H9 (cell line): ENCODE data around the gene ASTN2. TPM values are rescaled to one million over a fixed set of nuclear protein-coding genes. Genes with fewer than 3 reads are reported as not detected.

Experiments used
- DNase-seq: peaks from one replicate; pipeline ENCODE4 v3.0.0-alpha.2; 2017
- H2AFZ ChIP-seq: one replicate; pipeline ENCODE4 v1.6.1; 2013; ENCODE audit warnings: mild to moderate bottlenecking, low read length, control low read depth, moderate library complexity
- H2AK5ac ChIP-seq: 2 replicates; pipeline ENCODE4 v1.6.1; 2013; ENCODE audit warnings: low read length, control low read depth, mixed read lengths; ENCODE audit not compliant: insufficient read length
- H2BK120ac ChIP-seq: one replicate; pipeline ENCODE4 v1.6.1; 2013; ENCODE audit warnings: low read depth, mild to moderate bottlenecking, low read length, control low read depth, inconsistent platforms; ENCODE audit not compliant: poor library complexity, severe bottlenecking
- H2BK12ac ChIP-seq: 2 replicates; pipeline ENCODE4 v1.6.1; 2013; ENCODE audit warnings: low read length, control low read depth, mixed read lengths, low read depth; ENCODE audit not compliant: insufficient read length
- H2BK15ac ChIP-seq: 2 replicates; pipeline ENCODE4 v1.6.1; 2013; ENCODE audit warnings: low read depth, low read length, control low read depth
- H2BK20ac ChIP-seq: one replicate; pipeline ENCODE4 v1.6.1; 2013; ENCODE audit warnings: low read depth, mild to moderate bottlenecking, low read length, control low read depth, inconsistent platforms; ENCODE audit not compliant: poor library complexity, severe bottlenecking
- H2BK5ac ChIP-seq: 2 replicates; pipeline ENCODE4 v1.6.1; 2013; ENCODE audit warnings: low read length, control low read depth, mixed read lengths; ENCODE audit not compliant: insufficient read length
- H3K14ac ChIP-seq: 2 replicates; pipeline ENCODE4 v1.6.1; 2013; ENCODE audit warnings: low read length, control low read depth; ENCODE audit not compliant: insufficient read depth
- H3K18ac ChIP-seq: 2 replicates; pipeline ENCODE4 v1.6.1; 2013; ENCODE audit warnings: low read depth, mild to moderate bottlenecking, mixed read lengths, low read length, control low read depth; ENCODE audit not compliant: insufficient read length
- H3K23ac ChIP-seq: 2 replicates; pipeline ENCODE4 v1.6.1; 2013; ENCODE audit warnings: low read length, control low read depth, mixed read lengths, low read depth; ENCODE audit not compliant: insufficient read length
- H3K23me2 ChIP-seq: 2 replicates; pipeline ENCODE4 v1.6.1; 2013; ENCODE audit warnings: low read depth, mild to moderate bottlenecking, mixed read lengths, low read length, control low read depth; ENCODE audit not compliant: insufficient read length, poor library complexity, severe bottlenecking
- H3K27ac ChIP-seq: 2 replicates; pipeline ENCODE4 v1.5.1; 2013; ENCODE audit warnings: low read length, control low read depth, mixed read lengths, low read depth; ENCODE audit not compliant: insufficient read length
- H3K27me3 ChIP-seq: 2 replicates; pipeline ENCODE4 v1.6.1; 2013; ENCODE audit warnings: low read length, control low read depth, inconsistent platforms; ENCODE audit not compliant: insufficient read depth
- H3K4ac ChIP-seq: 2 replicates; pipeline ENCODE4 v1.6.1; 2013; ENCODE audit warnings: low read depth, mild to moderate bottlenecking, control low read depth, inconsistent platforms, low read length, moderate library complexity
- H3K4me1 ChIP-seq: 2 replicates; pipeline ENCODE4 v1.6.1; 2013; ENCODE audit warnings: low read length, control low read depth, inconsistent platforms; ENCODE audit not compliant: insufficient read depth
- H3K4me2 ChIP-seq: 2 replicates; pipeline ENCODE4 v1.6.1; 2013; ENCODE audit warnings: low read length, control low read depth, mixed read lengths; ENCODE audit not compliant: insufficient read length, insufficient read depth
- H3K56ac ChIP-seq: 2 replicates; pipeline ENCODE4 v1.6.1; 2013; ENCODE audit warnings: low read depth, mild to moderate bottlenecking, mixed read lengths, low read length, control low read depth; ENCODE audit not compliant: insufficient read length
- H3K79me1 ChIP-seq: 2 replicates; pipeline ENCODE4 v1.6.1; 2013; ENCODE audit warnings: low read depth, mild to moderate bottlenecking, moderate library complexity, low read length, control low read depth, inconsistent platforms; ENCODE audit not compliant: insufficient read depth, poor library complexity, severe bottlenecking
- H3K79me2 ChIP-seq: 2 replicates; pipeline ENCODE4 v1.6.1; 2013; ENCODE audit warnings: low read length, control low read depth, inconsistent platforms; ENCODE audit not compliant: insufficient read depth
- H3K9ac ChIP-seq: 2 replicates; pipeline ENCODE4 v1.6.1; 2013; ENCODE audit warnings: low read length, control low read depth, mixed read lengths; ENCODE audit not compliant: insufficient read length; ENCODE audit errors: extremely low read depth
- H3K9me3 ChIP-seq: one replicate; pipeline ENCODE4 v1.6.1; 2013; ENCODE audit warnings: low read depth, low read length, inconsistent platforms; ENCODE audit not compliant: control insufficient read depth
- H3T11ph ChIP-seq: one replicate; pipeline ENCODE4 v1.6.1; 2013; ENCODE audit warnings: mild to moderate bottlenecking, low read length, control low read depth, inconsistent platforms
- H4K20me1 ChIP-seq: one replicate; pipeline ENCODE4 v1.6.1; 2013; ENCODE audit not compliant: control insufficient read depth, insufficient read length, insufficient read depth
- H4K5ac ChIP-seq: 2 replicates; pipeline ENCODE4 v1.6.1; 2013; ENCODE audit warnings: low read depth, mild to moderate bottlenecking, mixed read lengths, low read length, control low read depth; ENCODE audit not compliant: insufficient read length
- H4K8ac ChIP-seq: replicated peaks from 2 replicates; pipeline ENCODE4 v1.6.1; 2013; ENCODE audit warnings: low read length, control low read depth, mixed read lengths, low read depth; ENCODE audit not compliant: insufficient read length
- H4K91ac ChIP-seq: 2 replicates; pipeline ENCODE4 v1.6.1; 2013; ENCODE audit warnings: low read depth, mild to moderate bottlenecking, moderate library complexity, mixed read lengths, low read length, control low read depth; ENCODE audit not compliant: insufficient read length
- H3K27ac Mint-ChIP-seq, 3 experiments: 2 replicates in 2 of 3; 3 replicates in 1 of 3; pipeline ENCODE4 v1.8.0; 2020 to 2021; ENCODE audit warnings: mixed read lengths in 3 of 3, mild to moderate bottlenecking in 1 of 3, moderate library complexity in 1 of 3
- H3K27me3 Mint-ChIP-seq: 2 replicates; pipeline ENCODE4 v1.8.0; 2021; ENCODE audit warnings: low read depth, mild to moderate bottlenecking, moderate library complexity, mixed read lengths
- H3K36me3 Mint-ChIP-seq, 3 experiments: 2 replicates in 2 of 3; 3 replicates in 1 of 3; pipeline ENCODE4 v1.8.0; 2020 to 2021; ENCODE audit warnings: low read depth in 3 of 3, mixed read lengths in 3 of 3; ENCODE audit not compliant: insufficient read depth in 1 of 3
- H3K4me1 Mint-ChIP-seq, 2 experiments: 2 replicates each; pipeline ENCODE4 v1.8.0; 2020; ENCODE audit warnings: mixed read lengths in 2 of 2
- H3K4me3 Mint-ChIP-seq, 2 experiments: 2 replicates in 1 of 2; 3 replicates in 1 of 2; pipeline ENCODE4 v1.8.0; 2020 to 2021; ENCODE audit warnings: mild to moderate bottlenecking in 2 of 2, mixed read lengths in 2 of 2, moderate library complexity in 1 of 2
- H3K9me3 Mint-ChIP-seq, 2 experiments: 2 replicates in 1 of 2; 3 replicates in 1 of 2; pipeline ENCODE4 v1.8.0; 2020; ENCODE audit warnings: mild to moderate bottlenecking in 2 of 2, mixed read lengths in 2 of 2, moderate library complexity in 1 of 2
- CTCF ChIP-seq: fragments of 200-600 bp; sonication (generic); conservative IDR thresholded peaks from 3 replicates; pipeline ENCODE4 v1.8.0; 2021; ENCODE audit warnings: antibody characterized with exemption, mild to moderate bottlenecking
- WGBS: extraction: QIAGEN DNeasy Blood & Tissue Kit; methylation state at CpG from one replicate; pipeline ENCODE4 v1.1.7; 2013; ENCODE audit warnings: missing lambda C conversion rate, low lambda C conversion rate, mixed read lengths; ENCODE audit not compliant: insufficient read length; ENCODE audit errors: extremely low coverage; 5-methylcytosine and 5-hydroxymethylcytosine counted together
- total RNA-seq: library from RNA; stranded (reverse); gene quantifications from 2 replicates; pipeline ENCODE4 v1.2.1, GENCODE V29; 2021

Gene ASTN2
- total RNA-seq, 1 experiment from 2014 or later: 9.7 TPM

- H4K91ac ChIP-seq: no peak overlapping the region
- H4K5ac ChIP-seq: no peak overlapping the region
- WGBS: no CpG with 5 or more reads among the region's 2 CpGs
- no peaks in the 10 kb centered on the region for H4K20me1 ChIP-seq
- H3K27me3 Mint-ChIP-seq: no peaks in the 10 kb centered on the region
- H2BK120ac ChIP-seq: no peak overlapping the region
- no peaks in the 10 kb centered on the region for H3K27me3 ChIP-seq
- H3K23ac ChIP-seq: no peak overlapping the region
- no peak overlapping the region for H3K18ac ChIP-seq
- H3K14ac ChIP-seq: no peak overlapping the region
- DNase-seq: no peak
- H3K27ac ChIP-seq: no peak overlapping the region
- H3K79me1 ChIP-seq: no peaks in the 10 kb centered on the region
- no peaks in the 10 kb centered on the region for H3K36me3 Mint-ChIP-seq
- no peak overlapping the region for H2BK20ac ChIP-seq
- peaks cover 0 to 10% of the 10 kb centered on the region in 2 experiments; a peak in 1 of 4 replicates for H3K4me1 Mint-ChIP-seq
- no peak overlapping the region for H3K56ac ChIP-seq
- no peak overlapping the region for H4K8ac ChIP-seq
- no peak overlapping the region for H2AFZ ChIP-seq
- H3K4me2 ChIP-seq: no peak overlapping the region
- no peaks in the 10 kb centered on the region for H3K9me3 ChIP-seq
- H3K23me2 ChIP-seq: no peaks in the 10 kb centered on the region
- no peak overlapping the region for H3T11ph ChIP-seq
- no peaks in the 10 kb centered on the region for H3K79me2 ChIP-seq
- no peak overlapping the region for H2BK15ac ChIP-seq
- no peak overlapping the region for H2BK12ac ChIP-seq
- no peaks in the 10 kb centered on the region for H3K4me1 ChIP-seq
- no peak overlapping the region for H2BK5ac ChIP-seq
- no peak overlapping the region for H3K9ac ChIP-seq
- H2AK5ac ChIP-seq: no peak overlapping the region
- H3K27ac Mint-ChIP-seq: no peak overlapping the region
- no peak overlapping the region for H3K4me3 Mint-ChIP-seq
- TF ChIP-seq CTCF: no peak
- H3K9me3 Mint-ChIP-seq: no peaks in the 10 kb centered on the region
- no peak overlapping the region for H3K4ac ChIP-seq
Measured at GRCh38 chr9:116378873-116379272, 1036.0 kb downstream of the ASTN2 start.
